B cell (primary cell): ENCODE data around the gene WDFY4. TPM values are rescaled to one million over a fixed set of nuclear protein-coding genes. Genes with fewer than 3 reads are reported as not detected.

ENCODE experiments used
- ATAC-seq: fragments of 200-7000 bp; cut with Tn5 transposase; one replicate; pipeline ENCODE4 v1.10.0; 2021; ENCODE audit warnings: low read depth, mild to moderate bottlenecking, moderate number of reproducible peaks, moderate library complexity
- CTCF ChIA-PET: fragments of 350-600 bp; sonication (Branson Sonifier 250); formaldehyde crosslinking; loops from one replicate; lab custom pipeline; 2021; ENCODE audit warnings: antibody characterized with exemption, inconsistent platforms; lab: Charles Lee
- POLR2A ChIA-PET: fragments of 350-600 bp; sonication (Branson Sonifier 250); formaldehyde crosslinking; loops from one replicate; lab custom pipeline; 2021; ENCODE audit warnings: antibody characterized with exemption; lab: Charles Lee
- DNase-seq: peaks from one replicate; pipeline ENCODE4 v3.0.0; 2013
- H2AFZ ChIP-seq: 2 replicates; pipeline ENCODE4 v1.6.1; 2012; ENCODE audit warnings: mild to moderate bottlenecking, low read depth, low read length; ENCODE audit not compliant: insufficient read depth, poor library complexity, severe bottlenecking
- H3K27ac ChIP-seq, 2 donors: 1 replicate in 1 of 2; 2 replicates in 1 of 2; pipeline ENCODE4 v1.5.1; 2012 to 2013; ENCODE audit warnings: low read length in 2 of 2, mild to moderate bottlenecking in 2 of 2, moderate library complexity in 1 of 2
- H3K27me3 ChIP-seq, 4 experiments: fragments of 200-600 bp in 1 of 4; sonication (generic) in 1 of 4; replicated peaks in 1 of 4; 1 replicate in 2 of 4; 2 replicates in 2 of 4; pipeline versions ENCODE4 v1.6.1 to v1.7.0; 2013 to 2016; ENCODE audit warnings: low read length in 3 of 4, mild to moderate bottlenecking in 2 of 4, mixed read lengths in 1 of 4, moderate library complexity in 1 of 4; ENCODE audit not compliant: insufficient read depth in 4 of 4, control insufficient read depth in 3 of 4; ENCODE audit errors: control extremely low read depth in 1 of 4
- H3K36me3 ChIP-seq, 2 experiments: replicated peaks in 1 of 2; 1 replicate in 1 of 2; 2 replicates in 1 of 2; pipeline versions ENCODE4 v1.6.1 to v1.7.1; 2013; ENCODE audit warnings: low read length in 1 of 2; ENCODE audit not compliant: insufficient read depth in 2 of 2, control insufficient read depth in 1 of 2; ENCODE audit errors: control extremely low read depth in 1 of 2, extremely low read depth in 1 of 2
- H3K4me1 ChIP-seq, 2 donors: fragments of 200-600 bp in 1 of 2; sonication (generic) in 1 of 2; 1 replicate in 1 of 2; 2 replicates in 1 of 2; pipeline versions ENCODE4 v1.5.1 to v1.6.1; 2013 to 2017; ENCODE audit warnings: low read length in 2 of 2; ENCODE audit not compliant: control insufficient read depth in 2 of 2, insufficient read depth in 2 of 2
- H3K4me2 ChIP-seq: replicated peaks from 2 replicates; pipeline ENCODE3; 2012; ENCODE audit warnings: mild to moderate bottlenecking, low read depth, low read length; ENCODE audit not compliant: poor library complexity, severe bottlenecking
- H3K4me3 ChIP-seq, 5 experiments: fragments of 200-600 bp in 1 of 5; sonication (generic) in 1 of 5; 1 replicate in 3 of 5; 2 replicates in 2 of 5; pipeline versions ENCODE4 v1.5.1 to v1.7.0; 2011 to 2016; ENCODE audit warnings: low read length in 4 of 5, mild to moderate bottlenecking in 4 of 5, low read depth in 2 of 5, control low read depth in 1 of 5, moderate library complexity in 1 of 5; ENCODE audit not compliant: insufficient read depth in 1 of 5; ENCODE audit errors: control extremely low read depth in 1 of 5, extremely low read depth in 1 of 5
- H3K79me2 ChIP-seq: fragments of 200-600 bp; sonication (generic); one replicate; pipeline ENCODE4 v1.6.0; 2016; ENCODE audit warnings: low read length; ENCODE audit not compliant: control insufficient read depth, insufficient read depth
- H3K9ac ChIP-seq: fragments of 200-600 bp; sonication (generic); 2 replicates; pipeline ENCODE4 v1.6.1; 2017; ENCODE audit warnings: mild to moderate bottlenecking, low read length, moderate library complexity
- H3K9me3 ChIP-seq, 3 donors: one replicate each; pipeline versions ENCODE4 v1.6.1 to v1.7.1; 2013; ENCODE audit warnings: low read length in 2 of 3; ENCODE audit not compliant: control insufficient read depth in 2 of 3, insufficient read depth in 1 of 3; ENCODE audit errors: control extremely low read depth in 1 of 3
- H4K20me1 ChIP-seq: 2 replicates; pipeline ENCODE4 v1.6.0; 2012; ENCODE audit warnings: mild to moderate bottlenecking, low read length; ENCODE audit not compliant: insufficient read depth, control insufficient read depth, poor library complexity, severe bottlenecking
- H3K27ac Mint-ChIP-seq: one replicate; pipeline ENCODE4 v1.8.0; 2021; ENCODE audit warnings: mixed read lengths
- H3K27me3 Mint-ChIP-seq: one replicate; pipeline ENCODE4 v1.8.0; 2021; ENCODE audit warnings: mixed read lengths
- H3K4me1 Mint-ChIP-seq: one replicate; pipeline ENCODE4 v1.8.0; 2021; ENCODE audit warnings: mixed read lengths
- H3K4me3 Mint-ChIP-seq: one replicate; pipeline ENCODE4 v1.8.0; 2021; ENCODE audit warnings: mixed read lengths
- H3K9me3 Mint-ChIP-seq: one replicate; pipeline ENCODE4 v1.8.0; 2022; ENCODE audit warnings: mixed read lengths; ENCODE audit not compliant: insufficient read depth
- EZH2 ChIP-seq: IDR thresholded peaks from 2 replicates; pipeline ENCODE4 v1.6.1; 2012; ENCODE audit warnings: borderline replicate concordance, low read depth, mild to moderate bottlenecking, moderate library complexity, low read length; ENCODE audit not compliant: insufficient read depth, poor library complexity, severe bottlenecking
- WGBS: methylation state at CpG from one replicate; pipeline ENCODE4 v1.1.5; 2013; ENCODE audit warnings: missing lambda C conversion rate; ENCODE audit not compliant: insufficient coverage; 5-methylcytosine and 5-hydroxymethylcytosine counted together
- intact Hi-C: fragments of 100-400 bp; cut with micrococcal nuclease; formaldehyde crosslinking; loops from one replicate; pipeline ENCODE4 v1.10.0; 2022
- polyA plus RNA-seq: library from polyadenylated mRNA; depleted of rRNA; stranded (reverse); fragments of >200 nt; gene quantifications from 2 replicates; pipeline ENCODE4 v1.2.3, GENCODE V29; 2012
- total RNA-seq, 2 donors: library from RNA; stranded (reverse); fragments of 120-200 nt in 1 of 2; gene quantifications; 1 replicate in 1 of 2; 2 replicates in 1 of 2; pipeline versions ENCODE4 v1.2.3 to v1.2.4, GENCODE V29; 2013 to 2022
- TF ChIP-seq, protein P1 (sequence below): fragments of 200-600 bp; IDR thresholded peaks from one replicate; pipeline ENCODE4 v1.8.0; 2022; ENCODE audit warnings: antibody characterized with exemption, mild to moderate bottlenecking

The WDFY4 gene
- total and polyA plus RNA-seq, 2 donors (not counting 1 experiment from before 2014, with no cell fraction given), result 262 to 560 TPM

DNA sequence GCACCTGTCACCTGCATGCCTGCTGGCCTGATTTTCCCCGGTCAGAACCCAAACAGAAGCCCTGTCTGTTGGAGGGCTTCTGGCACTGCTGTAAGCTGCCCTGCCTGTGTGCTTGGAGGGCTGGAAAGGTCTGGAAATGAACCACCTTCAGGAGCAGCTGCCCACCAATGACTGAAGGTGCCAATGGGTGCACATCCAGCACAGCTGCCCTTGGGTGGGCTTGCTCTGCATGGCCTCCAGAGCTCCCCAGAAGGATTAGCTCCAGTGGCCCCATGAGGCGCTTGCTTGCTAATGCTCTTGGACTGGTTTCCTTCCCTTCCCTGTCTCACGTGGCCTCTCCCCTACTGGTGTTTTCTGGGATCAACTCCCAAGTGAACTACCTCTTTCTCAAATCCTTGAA, 43.2 kb downstream of the WDFY4 start:
- H3K27me3 Mint-ChIP-seq, result no peaks in the 10 kb centered on the region
- H3K9me3 Mint-ChIP-seq, result no peaks in the 10 kb centered on the region
- H3K4me1 Mint-ChIP-seq, result peaks cover 5% of the 10 kb centered on the region
- intact Hi-C loops, result no loop called here
- 95% methylated on average over 3 of the region's 3 CpGs for WGBS
- ATAC-seq (no peak), DNase-seq (no peak)
- no peak overlapping the region for H3K27ac ChIP-seq
- no peak overlapping the region for H3K4me3 Mint-ChIP-seq
- H3K9me3 ChIP-seq, result no peaks in the 10 kb centered on the region
- H3K4me3 ChIP-seq, result no peak overlapping the region
- H3K9ac ChIP-seq, result no peak overlapping the region
- ChIA-PET CTCF (interaction anchor here (1.2 to 2.5 kb wide), 3 partner anchors 17 to 72 kb away, joined by 3 to 13 read pairs (median 8); no protein-coding TSS in a partner anchor), POLR2A (no interaction called here)
- no peak overlapping the region for H3K4me2 ChIP-seq
- no peaks in the 10 kb centered on the region for H3K27me3 ChIP-seq
- H3K4me1 ChIP-seq, result no peaks in the 10 kb centered on the region
- no peak for TF ChIP-seq EZH2
- TF ChIP-seq, protein P1, sequence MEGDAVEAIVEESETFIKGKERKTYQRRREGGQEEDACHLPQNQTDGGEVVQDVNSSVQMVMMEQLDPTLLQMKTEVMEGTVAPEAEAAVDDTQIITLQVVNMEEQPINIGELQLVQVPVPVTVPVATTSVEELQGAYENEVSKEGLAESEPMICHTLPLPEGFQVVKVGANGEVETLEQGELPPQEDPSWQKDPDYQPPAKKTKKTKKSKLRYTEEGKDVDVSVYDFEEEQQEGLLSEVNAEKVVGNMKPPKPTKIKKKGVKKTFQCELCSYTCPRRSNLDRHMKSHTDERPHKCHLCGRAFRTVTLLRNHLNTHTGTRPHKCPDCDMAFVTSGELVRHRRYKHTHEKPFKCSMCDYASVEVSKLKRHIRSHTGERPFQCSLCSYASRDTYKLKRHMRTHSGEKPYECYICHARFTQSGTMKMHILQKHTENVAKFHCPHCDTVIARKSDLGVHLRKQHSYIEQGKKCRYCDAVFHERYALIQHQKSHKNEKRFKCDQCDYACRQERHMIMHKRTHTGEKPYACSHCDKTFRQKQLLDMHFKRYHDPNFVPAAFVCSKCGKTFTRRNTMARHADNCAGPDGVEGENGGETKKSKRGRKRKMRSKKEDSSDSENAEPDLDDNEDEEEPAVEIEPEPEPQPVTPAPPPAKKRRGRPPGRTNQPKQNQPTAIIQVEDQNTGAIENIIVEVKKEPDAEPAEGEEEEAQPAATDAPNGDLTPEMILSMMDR, result no peak
- H3K27ac Mint-ChIP-seq, result peak overlapping the region; percentile 22
- H4K20me1 ChIP-seq, result peaks cover 82% of the 10 kb centered on the region
- peaks cover 93% of the 10 kb centered on the region for H3K79me2 ChIP-seq
- peaks cover 3 to 99% of the 10 kb centered on the region in 2 experiments for H3K36me3 ChIP-seq
- H2AFZ ChIP-seq, result no peak overlapping the region

DNA sequence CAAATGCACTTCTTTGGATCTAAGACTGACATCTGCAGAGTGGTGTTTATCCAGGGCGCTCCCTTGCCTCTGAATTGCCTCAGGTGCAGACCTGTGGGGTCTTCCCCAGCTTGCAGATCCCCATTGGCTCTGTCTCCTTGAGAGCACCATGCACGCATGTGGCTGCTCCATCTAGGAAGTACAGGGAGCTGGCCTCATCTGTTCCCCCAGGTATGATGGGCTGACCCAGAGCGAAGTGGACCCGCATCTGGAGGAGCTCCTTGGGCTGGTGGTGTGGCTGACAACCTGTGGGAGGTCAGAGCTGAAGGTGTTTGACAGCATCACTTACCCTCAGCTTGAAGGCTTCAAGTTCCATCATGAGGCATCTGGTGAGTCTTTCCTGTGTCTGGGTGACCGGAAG, 44.5 kb downstream of the WDFY4 start:
- ChIA-PET CTCF (interaction anchor here (0.7 to 4.6 kb wide), 2 partner anchors 27 to 72 kb away, joined by 3 to 42 read pairs; no protein-coding TSS in a partner anchor), POLR2A (no interaction called here)
- intact Hi-C loops, result no loop called here
- H3K79me2 ChIP-seq, result peaks cover 82% of the 10 kb centered on the region
- Mint-ChIP-seq H3K4me3 (no peak overlapping the region), H3K27ac (peak overlapping the region; percentile 75), H3K4me1 (no peaks in the 10 kb centered on the region), H3K9me3 (no peaks in the 10 kb centered on the region), H3K27me3 (no peaks in the 10 kb centered on the region)
- H4K20me1 ChIP-seq, result peaks cover 80% of the 10 kb centered on the region
- no peaks in the 10 kb centered on the region for H3K9me3 ChIP-seq
- WGBS, result 98% methylated on average over 5 of the region's 5 CpGs
- no peak overlapping the region for H2AFZ ChIP-seq
- H3K4me3 ChIP-seq, result no peak overlapping the region
- no peaks in the 10 kb centered on the region for H3K27me3 ChIP-seq
- peaks cover 6 to 99% of the 10 kb centered on the region in 2 experiments for H3K36me3 ChIP-seq
- H3K4me1 ChIP-seq, result no peaks in the 10 kb centered on the region
- no peak overlapping the region for H3K4me2 ChIP-seq
- DNase-seq, result no peak
- no peak for ATAC-seq
- H3K27ac ChIP-seq, result peak overlapping the region in 1 of 2 donors; percentile 2
- no peak overlapping the region for H3K9ac ChIP-seq
- TF ChIP-seq, protein P1, result no peak
- no peak for TF ChIP-seq EZH2
